ENCODE results near the gene SMC1A.

The SMC1A gene

GRCh38 chrX:53340852-53341645, 81.4 kb downstream of the SMC1A start:
- no peak for DNase-seq (ENCODE audit: low read depth in 2 of 2)

GRCh38 chrX:53337101-53337500, 85.4 kb downstream of the SMC1A start:
- DNase-seq (ENCODE audit: low read depth in 2 of 2): no peak

GRCh38 chrX:53333853-53334252, 88.6 kb downstream of the SMC1A start:
- DNase-seq (ENCODE audit: low read depth in 2 of 2): no peak

- DNase-seq (ENCODE audit: low read depth in 2 of 2): no peak
Observed at GRCh38 chrX:53332204-53332603, 90.2 kb downstream of the SMC1A start.

GRCh38 chrX:53330331-53330730, 92.1 kb downstream of the SMC1A start:
- no peak for DNase-seq (ENCODE audit: low read depth in 2 of 2)

- DNase-seq (ENCODE audit: low read depth in 2 of 2): no peak
Observed at GRCh38 chrX:53324803-53325202, 97.7 kb downstream of the SMC1A start.
